Ishikawa (cell line): ENCODE measurements around the gene MAGI2.

ENCODE experiments used
- CEBPB ChIP-seq: IDR thresholded peaks from 2 replicates; pipeline ENCODE4 v1.6.1; 2012
- EGR1 ChIP-seq: IDR thresholded peaks from 2 replicates; pipeline ENCODE4 v1.6.1; 2012
- RAD21 ChIP-seq: IDR thresholded peaks from 2 replicates; pipeline ENCODE4 v1.6.1; 2012; ENCODE audit warnings: low read depth
- TF ChIP-seq, protein P1 (sequence below): IDR thresholded peaks from 2 replicates; pipeline ENCODE4 v1.6.1; 2012

- TF ChIP-seq CEBPB (no peak), RAD21 (no peak), EGR1 (no peak)
- TF ChIP-seq, protein P1, sequence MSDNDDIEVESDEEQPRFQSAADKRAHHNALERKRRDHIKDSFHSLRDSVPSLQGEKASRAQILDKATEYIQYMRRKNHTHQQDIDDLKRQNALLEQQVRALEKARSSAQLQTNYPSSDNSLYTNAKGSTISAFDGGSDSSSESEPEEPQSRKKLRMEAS, result no peak
Measured at GRCh38 chr7:78127009-78127408, 1326.5 kb downstream of the MAGI2 start.
